ENCODE measurements around the gene PRDM12.
A peak's percentile ranks its signal among the peaks of the same experiment; 100 is the strongest.

The PRDM12 gene

GRCh38 chr9:130713286-130713960, 49.0 kb downstream of the PRDM12 start:
- peaks cover 52% of the 10 kb centered on the region for H3K79me2 ChIP-seq (ENCODE audit: control insufficient read depth, low read length)
- TF ChIP-seq EZH2phosphoT487 (IDR thresholded peaks at IDR 0.05; ENCODE audit: borderline replicate concordance, low read length) (no peak), CTCF (IDR thresholded peaks at IDR 0.05; ENCODE audit: low read depth, low read length, poor library complexity, severe bottlenecking) (no peak)
- no peaks in the 10 kb centered on the region for H3K9me2 ChIP-seq (replicated peaks; ENCODE audit: control insufficient read depth, low read length)
- H3K4me3 ChIP-seq (ENCODE audit: low read length), result peak overlapping the region; percentile 96
- peaks cover 17% of the 10 kb centered on the region for H3F3A ChIP-seq (ENCODE audit: control insufficient read depth, insufficient read depth)
- H3K36me3 ChIP-seq (ENCODE audit: control insufficient read depth, low read length), result no peaks in the 10 kb centered on the region
- no peaks in the 10 kb centered on the region for H3K27me3 ChIP-seq (ENCODE audit: control insufficient read depth, low read length)
- peak overlapping the region; percentile 91 for H3K4me2 ChIP-seq (ENCODE audit: low read length)
- H3K4me1 ChIP-seq (ENCODE audit: control insufficient read depth, low read length), result peaks cover 30% of the 10 kb centered on the region
- peak overlapping the region; percentile 73 for H3K27ac ChIP-seq (ENCODE audit: low read depth, low read length)
- peaks cover 5% of the 10 kb centered on the region; the same call in 1 of the 2 replicates for H4K20me1 ChIP-seq (ENCODE audit: control insufficient read depth, insufficient read depth, low read depth, low read length)
- H3K9me3 ChIP-seq (ENCODE audit: control insufficient read depth, insufficient read depth, low read length), result no peaks in the 10 kb centered on the region

DNA sequence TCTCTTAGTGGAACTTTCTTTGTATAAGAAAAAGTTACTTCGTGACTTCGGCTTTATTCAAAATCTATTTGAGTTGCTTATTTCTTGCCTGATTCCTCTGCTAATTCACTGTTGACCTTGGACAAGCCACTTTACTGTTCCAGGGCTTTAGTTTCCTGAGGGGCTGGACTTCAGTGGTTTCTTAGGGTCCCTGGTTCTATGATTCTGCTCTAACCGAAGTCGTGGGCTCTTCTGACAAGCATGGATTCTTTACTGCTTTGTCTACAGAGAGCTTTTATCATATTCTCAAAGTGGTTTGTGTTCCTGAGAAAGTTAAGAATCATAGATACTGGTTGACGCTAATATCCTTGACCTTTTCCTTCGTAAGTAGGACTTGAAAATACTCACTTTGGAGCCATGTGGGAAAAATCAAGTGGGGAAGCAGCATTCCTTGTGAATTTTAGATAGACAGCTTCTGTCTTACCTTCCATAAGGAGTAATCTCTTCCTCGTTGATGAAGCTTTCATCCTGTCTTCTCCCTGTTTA, 50.3 kb downstream of the PRDM12 start:
- peaks cover 60% of the 10 kb centered on the region for H3K79me2 ChIP-seq (ENCODE audit: control insufficient read depth, low read length)
- H3K27ac ChIP-seq (ENCODE audit: low read depth, low read length), result no peak overlapping the region

DNA sequence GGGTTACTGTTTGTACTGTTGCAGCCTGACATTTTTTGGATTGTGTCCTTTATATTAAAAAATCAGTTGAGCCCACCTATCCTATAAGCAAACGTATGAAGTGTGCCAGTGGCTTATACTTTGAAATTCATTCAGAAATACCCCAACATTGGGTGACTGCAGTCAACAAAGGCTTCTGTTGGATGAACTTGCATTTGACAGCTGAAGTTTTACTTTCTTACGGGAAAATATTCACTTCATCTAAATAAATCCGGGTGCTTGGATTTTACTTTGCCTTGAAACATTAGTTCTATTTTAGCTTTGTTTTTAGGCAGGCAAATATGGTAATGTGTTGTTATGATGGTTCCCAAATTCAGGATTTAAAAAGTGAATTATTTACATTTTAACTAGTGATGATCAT, 50.9 kb downstream of the PRDM12 start:
- no peak for TF ChIP-seq CTCF (IDR thresholded peaks at IDR 0.05; ENCODE audit: low read depth, low read length, poor library complexity, severe bottlenecking)
- TF ChIP-seq EZH2phosphoT487 (IDR thresholded peaks at IDR 0.05; ENCODE audit: borderline replicate concordance, low read length), result no peak
- Histone ChIP-seq H3K4me1 (ENCODE audit: control insufficient read depth, low read length) (peaks cover 30% of the 10 kb centered on the region), H3K79me2 (ENCODE audit: control insufficient read depth, low read length) (peaks cover 67% of the 10 kb centered on the region), H3K36me3 (ENCODE audit: control insufficient read depth, low read length) (no peaks in the 10 kb centered on the region), H3F3A (ENCODE audit: control insufficient read depth, insufficient read depth) (peaks cover 7% of the 10 kb centered on the region), H3K9me3 (ENCODE audit: control insufficient read depth, insufficient read depth, low read length) (no peaks in the 10 kb centered on the region), H3K4me3 (ENCODE audit: low read length) (peak overlapping the region; percentile 96), H3K9me2 (replicated peaks; ENCODE audit: control insufficient read depth, low read length) (no peaks in the 10 kb centered on the region), H4K20me1 (ENCODE audit: control insufficient read depth, insufficient read depth, low read depth, low read length) (peaks cover 5% of the 10 kb centered on the region; the same call in 1 of the 2 replicates), H3K4me2 (ENCODE audit: low read length) (peak overlapping the region; percentile 91), H3K27ac (ENCODE audit: low read depth, low read length) (no peak overlapping the region), H3K27me3 (ENCODE audit: control insufficient read depth, low read length) (no peaks in the 10 kb centered on the region)

More for the DNA sequence above, 50.3 kb downstream of the PRDM12 start:
- Histone ChIP-seq H3K4me2 (ENCODE audit: low read length) (peak overlapping the region; percentile 91), H3K9me3 (ENCODE audit: control insufficient read depth, insufficient read depth, low read length) (no peaks in the 10 kb centered on the region), H3K27me3 (ENCODE audit: control insufficient read depth, low read length) (no peaks in the 10 kb centered on the region), H4K20me1 (ENCODE audit: control insufficient read depth, insufficient read depth, low read depth, low read length) (peaks cover 5% of the 10 kb centered on the region; the same call in 1 of the 2 replicates), H3K9me2 (replicated peaks; ENCODE audit: control insufficient read depth, low read length) (no peaks in the 10 kb centered on the region), H3K4me3 (ENCODE audit: low read length) (peak overlapping the region; percentile 96), H3K4me1 (ENCODE audit: control insufficient read depth, low read length) (peaks cover 30% of the 10 kb centered on the region), H3K36me3 (ENCODE audit: control insufficient read depth, low read length) (no peaks in the 10 kb centered on the region), H3F3A (ENCODE audit: control insufficient read depth, insufficient read depth) (peaks cover 10% of the 10 kb centered on the region)
- TF ChIP-seq EZH2phosphoT487 (IDR thresholded peaks at IDR 0.05; ENCODE audit: borderline replicate concordance, low read length), result no peak
- TF ChIP-seq CTCF (IDR thresholded peaks at IDR 0.05; ENCODE audit: low read depth, low read length, poor library complexity, severe bottlenecking), result no peak

Measured in DOHH2 (cell line).